GM18951 (cell line): Measurements from ENCODE around the gene SPINK8.
"Not testable (repeated sequence)": the region's sequence is repeated elsewhere in the genome, so short reads cannot be mapped to it uniquely, and the experiment has no call there.

Source experiments
- POLR2A ChIP-seq: IDR thresholded peaks from 4 replicates; pipeline ENCODE4 v1.6.1; 2011; ENCODE audit warnings: mild to moderate bottlenecking; ENCODE audit not compliant: insufficient read length, insufficient read depth; ENCODE audit errors: extremely low read depth
- in situ Hi-C: fragments of 300-500 bp; cut with MboI; formaldehyde crosslinking; loops from one replicate; pipeline ENCODE4 v1.12.0; 2022; ENCODE audit warnings: low sequenced_read_pairs, mixed read lengths, inconsistent platforms; ENCODE audit not compliant: unreplicated experiment

The SPINK8 gene

GRCh38 chr3:48345946-48346572 lies 12.6 kb upstream of the SPINK8 start:
- TF ChIP-seq POLR2A: no peak
- in situ Hi-C loops: no loop called here

- no peak for TF ChIP-seq POLR2A
- in situ Hi-C loops: no loop called here
Measured at GRCh38 chr3:48344867-48345507, 11.5 kb upstream of the SPINK8 start.

GRCh38 chr3:48343432-48343831 lies 10.0 kb upstream of the SPINK8 start:
- in situ Hi-C loops: no loop called here
- TF ChIP-seq POLR2A: no peak

GRCh38 chr3:48338635-48339034 lies 5.2 kb upstream of the SPINK8 start:
- in situ Hi-C loops: no loop called here

GRCh38 chr3:48337536-48337935 lies 4.1 kb upstream of the SPINK8 start:
- in situ Hi-C loops: not testable (repeated sequence)

More at GRCh38 chr3:48338635-48339034, 5.2 kb upstream of the SPINK8 start:
- no peak for TF ChIP-seq POLR2A

- in situ Hi-C loops: not testable (repeated sequence)
Measured at GRCh38 chr3:48335286-48335685, 1.8 kb upstream of the SPINK8 start.

GRCh38 chr3:48334605-48335004 lies 1.1 kb upstream of the SPINK8 start:
- in situ Hi-C loops: no loop called here
- TF ChIP-seq POLR2A: no peak

- in situ Hi-C loops: not testable (repeated sequence)
Measured at GRCh38 chr3:48331706-48332435, 1.6 kb downstream of the SPINK8 start.

GRCh38 chr3:48320996-48321395 lies 12.5 kb downstream of the SPINK8 start:
- no peak for TF ChIP-seq POLR2A
- in situ Hi-C loops: no loop called here

- TF ChIP-seq POLR2A: no peak
- in situ Hi-C loops: no loop called here
Measured at GRCh38 chr3:48318713-48319468, 14.6 kb downstream of the SPINK8 start.

- no peak for TF ChIP-seq POLR2A
- in situ Hi-C loops: no loop called here
Measured at GRCh38 chr3:48314542-48314941, 18.9 kb downstream of the SPINK8 start.

- in situ Hi-C loops: no loop called here
- no peak for TF ChIP-seq POLR2A
Measured at GRCh38 chr3:48306860-48307530, 26.5 kb downstream of the SPINK8 start.

GRCh38 chr3:48306290-48306689 lies 27.2 kb downstream of the SPINK8 start:
- TF ChIP-seq POLR2A: no peak
- in situ Hi-C loops: no loop called here
